Eye (tissue), 1 donor: Measurements from ENCODE around the gene CCR2.
A peak's percentile ranks its signal among the peaks of the same experiment; 100 is the strongest.

Experiments used
- DNase-seq: peaks from one replicate; pipeline ENCODE4 v3.0.0-alpha.2; 2015

The CCR2 gene

DNA sequence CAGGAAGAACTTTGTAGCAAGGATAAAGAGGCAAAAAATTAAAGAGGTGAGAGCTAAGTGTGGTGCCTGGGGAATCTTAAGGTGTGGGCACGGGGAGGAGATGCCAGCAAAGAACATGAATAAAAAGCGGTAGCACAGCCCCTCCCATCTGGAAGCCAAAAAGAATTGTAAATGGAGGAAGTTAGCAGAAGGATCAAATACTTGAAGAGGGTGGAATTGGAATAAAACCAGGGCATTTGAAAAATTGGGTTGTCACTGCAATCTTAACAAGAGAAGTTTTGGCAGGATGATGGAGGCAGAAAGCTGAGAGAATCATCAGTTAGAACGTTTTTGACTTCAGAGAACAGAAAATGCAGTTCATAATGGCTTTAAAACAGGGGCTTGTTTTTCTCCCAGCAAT, 2.4 kb downstream of the CCR2 start:
- DNase-seq: no peak

DNA sequence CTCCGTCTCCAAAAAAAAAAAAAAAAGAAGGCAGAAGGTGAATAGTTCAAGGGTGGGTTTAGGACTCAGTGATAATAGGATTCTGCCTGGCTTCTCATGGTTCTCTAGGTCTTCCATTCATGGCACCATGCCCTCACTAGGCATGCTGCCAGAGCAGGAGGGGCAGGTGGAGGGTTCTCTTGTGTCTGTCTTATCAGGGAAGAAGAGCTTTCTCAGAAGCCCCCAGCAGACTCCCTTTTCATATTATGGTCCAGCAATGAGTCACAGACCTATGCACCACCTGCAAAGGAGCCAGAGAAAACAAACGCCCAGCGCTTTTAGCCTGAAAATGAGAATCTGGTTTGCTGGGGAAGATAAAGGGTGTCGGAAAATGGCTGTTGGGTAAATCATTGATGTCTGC, 3.0 kb downstream of the CCR2 start:
- DNase-seq: no peak

DNA sequence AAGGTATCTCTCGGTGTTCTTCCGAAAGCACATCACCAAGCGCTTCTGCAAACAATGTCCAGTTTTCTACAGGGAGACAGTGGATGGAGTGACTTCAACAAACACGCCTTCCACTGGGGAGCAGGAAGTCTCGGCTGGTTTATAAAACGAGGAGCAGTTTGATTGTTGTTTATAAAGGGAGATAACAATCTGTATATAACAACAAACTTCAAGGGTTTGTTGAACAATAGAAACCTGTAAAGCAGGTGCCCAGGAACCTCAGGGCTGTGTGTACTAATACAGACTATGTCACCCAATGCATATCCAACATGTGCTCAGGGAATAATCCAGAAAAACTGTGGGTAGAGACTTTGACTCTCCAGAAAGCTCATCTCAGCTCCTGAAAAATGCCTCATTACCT, 4.6 kb downstream of the CCR2 start:
- no peak for DNase-seq

DNA sequence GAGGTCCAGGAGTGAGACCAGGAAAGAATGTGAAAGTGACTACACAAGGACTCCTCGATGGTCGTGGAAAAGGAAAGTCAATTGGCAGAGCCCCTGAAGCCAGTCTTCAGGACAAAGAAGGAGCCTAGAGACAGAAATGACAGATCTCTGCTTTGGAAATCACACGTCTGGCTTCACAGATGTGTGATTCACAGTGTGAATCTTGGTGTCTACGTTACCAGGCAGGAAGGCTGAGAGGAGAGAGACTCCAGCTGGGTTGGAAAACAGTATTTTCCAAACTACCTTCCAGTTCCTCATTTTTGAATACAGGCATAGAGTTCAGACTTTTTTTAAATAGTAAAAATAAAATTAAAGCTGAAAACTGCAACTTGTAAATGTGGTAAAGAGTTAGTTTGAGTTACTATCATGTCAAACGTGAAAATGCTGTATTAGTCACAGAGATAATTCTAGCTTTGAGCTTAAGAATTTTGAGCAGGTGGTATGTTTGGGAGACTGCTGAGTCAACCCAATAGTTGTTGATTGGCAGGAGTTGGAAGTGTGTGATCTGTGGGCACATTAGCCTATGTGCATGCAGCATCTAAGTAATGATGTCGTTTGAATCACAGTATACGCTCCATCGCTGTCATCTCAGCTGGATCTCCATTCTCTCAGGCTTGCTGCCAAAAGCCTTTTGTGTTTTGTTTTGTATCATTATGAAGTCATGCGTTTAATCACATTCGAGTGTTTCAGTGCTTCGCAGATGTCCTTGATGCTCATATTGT, 6.0 kb downstream of the CCR2 start:
- peak; percentile 95 for DNase-seq

DNA sequence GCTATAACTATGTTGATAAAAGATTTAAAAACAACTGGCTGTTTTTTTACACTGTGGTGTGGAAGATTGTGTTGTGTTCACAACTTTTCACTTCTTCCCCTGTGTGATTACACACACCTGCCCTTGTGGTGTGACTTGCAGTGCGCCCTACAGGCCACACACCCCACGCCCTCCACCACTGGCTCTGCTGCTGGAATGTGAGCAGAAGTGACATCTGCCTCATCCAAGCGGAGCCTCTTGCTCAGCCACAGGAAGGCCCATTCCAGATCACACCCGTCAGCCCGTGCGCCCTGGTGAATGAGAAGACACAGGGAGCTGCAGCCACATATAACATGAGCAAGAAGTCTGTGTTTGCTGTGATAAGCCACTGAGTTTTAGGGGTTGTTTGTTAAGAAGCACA, 7.0 kb downstream of the CCR2 start:
- DNase-seq: peak; percentile 56

DNA sequence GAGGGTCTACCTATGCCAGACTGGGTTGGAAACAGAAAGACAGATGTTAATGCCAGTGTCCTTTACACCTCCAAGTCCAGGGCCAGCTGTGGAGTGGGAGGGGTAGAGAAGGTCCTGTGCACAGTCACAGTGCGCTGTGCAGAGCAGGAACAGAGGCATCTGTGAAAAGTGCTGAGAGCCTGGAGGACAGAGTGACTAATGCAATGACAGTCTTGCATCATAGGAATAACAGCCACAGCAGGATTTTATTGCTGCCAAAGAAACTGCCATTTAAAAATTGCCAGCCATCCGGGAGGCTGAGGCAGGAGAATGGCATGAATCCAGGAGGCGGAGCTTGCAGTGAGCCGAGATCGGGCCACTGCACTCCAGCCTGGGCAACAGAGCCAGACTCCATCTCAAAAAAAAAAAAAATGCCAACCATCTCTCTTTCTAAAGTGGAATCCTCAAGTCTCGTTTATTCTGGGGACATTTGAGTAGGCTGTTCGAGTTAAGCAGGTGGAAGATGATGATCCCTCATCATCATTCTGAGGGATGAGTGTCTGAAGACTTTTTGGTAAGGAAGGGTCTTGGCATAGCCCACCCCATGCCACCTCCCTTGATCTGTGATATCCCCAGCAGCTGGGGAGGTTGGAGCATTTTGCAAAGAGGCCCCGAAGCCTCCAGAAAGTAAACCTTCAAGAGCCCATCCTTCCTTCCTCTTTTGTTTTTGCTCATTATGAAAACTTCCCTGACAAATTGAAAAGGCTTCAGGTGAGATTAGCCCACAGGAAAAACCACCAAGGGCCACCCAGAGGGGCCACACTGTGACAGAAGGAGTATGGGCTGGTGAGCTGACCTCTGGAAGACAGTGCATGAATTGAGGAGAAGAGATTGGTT, 7.7 kb downstream of the CCR2 start:
- DNase-seq: no peak

DNA sequence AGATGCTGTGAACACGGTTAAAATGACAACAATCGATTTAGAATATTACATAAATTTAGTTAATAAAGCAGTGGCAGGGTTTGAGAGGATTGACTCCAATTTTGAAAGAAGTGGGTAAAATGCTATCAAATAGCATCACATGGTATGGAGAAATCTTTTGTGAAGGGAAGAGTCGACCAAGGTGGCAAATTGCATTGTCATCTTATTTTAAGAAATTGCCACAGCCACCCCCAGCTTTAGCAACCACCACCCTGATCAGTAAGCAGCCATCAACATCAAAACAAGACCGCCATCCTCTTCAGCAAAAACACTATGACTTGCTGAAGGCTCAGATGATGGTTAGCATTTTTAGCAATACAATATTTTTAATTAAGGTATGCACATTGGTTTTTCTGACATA, 11.1 kb downstream of the CCR2 start:
- no peak for DNase-seq

DNA sequence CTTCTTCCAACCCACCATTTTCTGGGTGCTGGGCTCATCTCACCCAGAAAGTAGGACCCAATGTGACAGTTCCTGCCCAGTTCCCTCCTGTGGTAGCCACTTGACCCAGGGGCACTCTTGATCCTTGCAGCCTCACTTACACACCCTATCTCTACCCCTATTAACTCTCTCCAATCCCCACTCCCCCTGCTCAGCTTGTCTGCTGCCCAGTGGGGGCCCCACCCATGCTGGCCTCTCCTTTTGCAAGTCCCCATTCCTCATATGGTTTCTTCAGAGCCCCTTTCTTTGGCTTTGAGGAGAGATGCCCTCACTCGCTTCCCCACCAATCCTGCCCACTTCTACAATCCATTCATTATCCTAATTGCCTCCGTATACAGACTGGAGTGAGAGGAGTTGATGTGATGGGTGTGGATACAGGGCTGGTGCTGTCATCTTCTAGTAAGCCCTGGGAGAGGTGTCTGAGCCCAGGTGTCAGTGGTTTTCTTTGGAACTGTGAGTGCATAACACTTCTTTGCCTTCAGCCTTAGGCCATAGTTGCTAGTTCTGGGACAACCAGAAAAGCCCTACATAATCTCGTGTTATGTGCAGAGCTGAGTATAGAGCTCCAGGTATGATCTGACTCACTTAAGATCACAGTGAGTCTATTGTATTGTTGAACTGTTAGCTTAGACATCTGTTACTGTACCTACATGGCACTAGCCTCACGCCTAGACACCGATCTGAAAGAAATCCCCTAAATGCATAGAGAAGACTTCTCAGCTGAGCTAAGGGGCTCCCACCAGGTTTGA, 12.0 kb downstream of the CCR2 start:
- no peak for DNase-seq

DNA sequence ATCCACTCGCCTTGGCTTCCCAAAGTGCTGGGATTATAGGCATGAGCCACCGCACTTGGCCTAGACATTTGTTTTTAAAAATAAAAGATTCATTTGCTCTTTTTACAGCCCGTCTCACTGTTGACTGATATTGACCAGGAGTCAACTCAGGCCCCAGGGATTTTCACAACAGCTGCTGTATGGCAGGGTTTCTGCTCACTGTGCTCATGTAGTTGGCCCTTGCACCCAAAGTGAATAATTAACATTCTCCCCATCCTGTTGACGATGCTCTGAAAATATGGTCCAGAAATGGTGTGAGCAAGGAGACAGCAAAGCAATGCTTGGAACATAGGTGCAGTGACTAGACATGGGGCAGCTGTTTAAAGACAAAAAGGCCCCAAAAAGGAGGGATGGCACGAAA, 13.9 kb downstream of the CCR2 start:
- no peak for DNase-seq

DNA sequence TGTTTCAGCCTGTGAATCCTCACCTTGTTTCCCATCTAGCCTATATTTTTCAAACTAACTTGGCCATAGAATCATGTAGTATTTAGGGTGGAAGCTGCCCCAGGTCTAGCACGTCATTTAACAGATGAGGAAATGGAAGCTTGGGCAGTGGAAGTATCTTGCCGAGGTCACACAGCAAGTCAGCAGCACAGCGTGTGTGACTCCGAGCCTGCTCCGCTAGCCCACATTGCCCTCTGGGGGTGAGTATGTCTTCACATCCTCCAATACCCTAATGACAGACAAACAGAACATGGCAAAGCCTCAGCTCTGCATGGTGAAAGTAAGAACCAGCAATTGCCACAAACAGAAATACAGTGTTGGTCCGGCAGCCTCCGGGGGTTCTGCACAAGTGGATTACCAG, 14.7 kb downstream of the CCR2 start:
- no peak for DNase-seq

DNA sequence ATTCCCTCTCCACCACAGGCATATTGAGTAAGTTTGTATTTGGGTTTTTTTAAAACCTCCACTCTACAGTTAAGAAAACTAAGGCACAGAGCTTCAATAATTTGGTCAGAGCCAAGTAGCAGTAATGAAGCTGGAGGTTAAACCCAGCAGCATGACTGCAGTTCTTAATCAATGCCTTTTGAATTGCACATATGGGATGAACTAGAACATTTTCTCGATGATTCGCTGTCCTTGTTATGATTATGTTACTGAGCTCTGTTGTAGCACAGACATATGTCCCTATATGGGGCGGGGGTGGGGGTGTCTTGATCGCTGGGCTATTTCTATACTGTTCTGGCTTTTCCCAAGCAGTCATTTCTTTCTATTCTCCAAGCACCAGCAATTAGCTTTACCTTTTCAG, 15.2 kb downstream of the CCR2 start:
- DNase-seq: no peak

DNA sequence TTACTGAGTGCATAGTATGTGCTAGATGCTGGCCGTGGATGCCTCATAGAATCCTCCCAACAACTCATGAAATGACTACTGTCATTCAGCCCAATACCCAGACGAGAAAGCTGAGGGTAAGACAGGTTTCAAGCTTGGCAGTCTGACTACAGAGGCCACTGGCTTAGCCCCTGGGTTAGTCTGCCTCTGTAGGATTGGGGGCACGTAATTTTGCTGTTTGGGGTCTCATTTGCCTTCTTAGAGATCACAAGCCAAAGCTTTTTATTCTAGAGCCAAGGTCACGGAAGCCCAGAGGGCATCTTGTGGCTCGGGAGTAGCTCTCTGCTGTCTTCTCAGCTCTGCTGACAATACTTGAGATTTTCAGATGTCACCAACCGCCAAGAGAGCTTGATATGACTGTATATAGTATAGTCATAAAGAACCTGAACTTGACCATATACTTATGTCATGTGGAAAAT, 15.8 kb downstream of the CCR2 start:
- DNase-seq: no peak

DNA sequence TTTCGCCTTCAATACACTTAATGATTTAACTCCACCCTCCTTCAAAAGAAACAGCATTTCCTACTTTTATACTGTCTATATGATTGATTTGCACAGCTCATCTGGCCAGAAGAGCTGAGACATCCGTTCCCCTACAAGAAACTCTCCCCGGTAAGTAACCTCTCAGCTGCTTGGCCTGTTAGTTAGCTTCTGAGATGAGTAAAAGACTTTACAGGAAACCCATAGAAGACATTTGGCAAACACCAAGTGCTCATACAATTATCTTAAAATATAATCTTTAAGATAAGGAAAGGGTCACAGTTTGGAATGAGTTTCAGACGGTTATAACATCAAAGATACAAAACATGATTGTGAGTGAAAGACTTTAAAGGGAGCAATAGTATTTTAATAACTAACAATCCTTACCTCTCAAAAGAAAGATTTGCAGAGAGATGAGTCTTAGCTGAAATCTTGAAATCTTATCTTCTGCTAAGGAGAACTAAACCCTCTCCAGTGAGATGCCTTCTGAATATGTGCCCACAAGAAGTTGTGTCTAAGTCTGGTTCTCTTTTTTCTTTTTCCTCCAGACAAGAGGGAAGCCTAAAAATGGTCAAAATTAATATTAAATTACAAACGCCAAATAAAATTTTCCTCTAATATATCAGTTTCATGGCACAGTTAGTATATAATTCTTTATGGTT, 17.1 kb downstream of the CCR2 start, which contains the start of gene CCR5:
CCR5 (plus strand) TSS at position 108 of the 680 bp plus-strand sequence. CDS start 1,957 bp downstream, outside the sequence.
- DNase-seq: no peak

DNA sequence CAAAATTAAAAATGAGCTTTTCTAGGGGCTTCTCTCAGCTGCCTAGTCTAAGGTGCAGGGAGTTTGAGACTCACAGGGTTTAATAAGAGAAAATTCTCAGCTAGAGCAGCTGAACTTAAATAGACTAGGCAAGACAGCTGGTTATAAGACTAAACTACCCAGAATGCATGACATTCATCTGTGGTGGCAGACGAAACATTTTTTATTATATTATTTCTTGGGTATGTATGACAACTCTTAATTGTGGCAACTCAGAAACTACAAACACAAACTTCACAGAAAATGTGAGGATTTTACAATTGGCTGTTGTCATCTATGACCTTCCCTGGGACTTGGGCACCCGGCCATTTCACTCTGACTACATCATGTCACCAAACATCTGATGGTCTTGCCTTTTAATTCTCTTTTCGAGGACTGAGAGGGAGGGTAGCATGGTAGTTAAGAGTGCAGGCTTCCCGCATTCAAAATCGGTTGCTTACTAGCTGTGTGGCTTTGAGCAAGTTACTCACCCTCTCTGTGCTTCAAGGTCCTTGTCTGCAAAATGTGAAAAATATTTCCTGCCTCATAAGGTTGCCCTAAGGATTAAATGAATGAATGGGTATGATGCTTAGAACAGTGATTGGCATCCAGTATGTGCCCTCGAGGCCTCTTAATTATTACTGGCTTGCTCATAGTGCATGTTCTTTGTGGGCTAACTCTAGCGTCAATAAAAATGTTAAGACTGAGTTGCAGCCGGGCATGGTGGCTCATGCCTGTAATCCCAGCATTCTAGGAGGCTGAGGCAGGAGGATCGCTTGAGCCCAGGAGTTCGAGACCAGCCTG, 17.8 kb downstream of the CCR2 start:
- DNase-seq: no peak

DNA sequence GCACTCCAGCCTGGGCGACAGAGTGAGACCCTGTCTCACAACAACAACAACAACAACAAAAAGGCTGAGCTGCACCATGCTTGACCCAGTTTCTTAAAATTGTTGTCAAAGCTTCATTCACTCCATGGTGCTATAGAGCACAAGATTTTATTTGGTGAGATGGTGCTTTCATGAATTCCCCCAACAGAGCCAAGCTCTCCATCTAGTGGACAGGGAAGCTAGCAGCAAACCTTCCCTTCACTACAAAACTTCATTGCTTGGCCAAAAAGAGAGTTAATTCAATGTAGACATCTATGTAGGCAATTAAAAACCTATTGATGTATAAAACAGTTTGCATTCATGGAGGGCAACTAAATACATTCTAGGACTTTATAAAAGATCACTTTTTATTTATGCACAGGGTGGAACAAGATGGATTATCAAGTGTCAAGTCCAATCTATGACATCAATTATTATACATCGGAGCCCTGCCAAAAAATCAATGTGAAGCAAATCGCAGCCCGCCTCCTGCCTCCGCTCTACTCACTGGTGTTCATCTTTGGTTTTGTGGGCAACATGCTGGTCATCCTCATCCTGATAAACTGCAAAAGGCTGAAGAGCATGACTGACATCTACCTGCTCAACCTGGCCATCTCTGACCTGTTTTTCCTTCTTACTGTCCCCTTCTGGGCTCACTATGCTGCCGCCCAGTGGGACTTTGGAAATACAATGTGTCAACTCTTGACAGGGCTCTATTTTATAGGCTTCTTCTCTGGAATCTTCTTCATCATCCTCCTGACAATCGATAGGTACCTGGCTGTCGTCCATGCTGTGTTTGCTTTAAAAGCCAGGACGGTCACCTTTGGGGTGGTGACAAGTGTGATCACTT, 18.8 kb downstream of the CCR2 start:
- DNase-seq: peak; percentile 48

DNA sequence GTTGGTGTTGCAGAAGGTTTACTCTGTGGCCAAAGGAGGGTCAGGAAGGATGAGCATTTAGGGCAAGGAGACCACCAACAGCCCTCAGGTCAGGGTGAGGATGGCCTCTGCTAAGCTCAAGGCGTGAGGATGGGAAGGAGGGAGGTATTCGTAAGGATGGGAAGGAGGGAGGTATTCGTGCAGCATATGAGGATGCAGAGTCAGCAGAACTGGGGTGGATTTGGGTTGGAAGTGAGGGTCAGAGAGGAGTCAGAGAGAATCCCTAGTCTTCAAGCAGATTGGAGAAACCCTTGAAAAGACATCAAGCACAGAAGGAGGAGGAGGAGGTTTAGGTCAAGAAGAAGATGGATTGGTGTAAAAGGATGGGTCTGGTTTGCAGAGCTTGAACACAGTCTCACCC, 20.8 kb downstream of the CCR2 start:
- no peak for DNase-seq

DNA sequence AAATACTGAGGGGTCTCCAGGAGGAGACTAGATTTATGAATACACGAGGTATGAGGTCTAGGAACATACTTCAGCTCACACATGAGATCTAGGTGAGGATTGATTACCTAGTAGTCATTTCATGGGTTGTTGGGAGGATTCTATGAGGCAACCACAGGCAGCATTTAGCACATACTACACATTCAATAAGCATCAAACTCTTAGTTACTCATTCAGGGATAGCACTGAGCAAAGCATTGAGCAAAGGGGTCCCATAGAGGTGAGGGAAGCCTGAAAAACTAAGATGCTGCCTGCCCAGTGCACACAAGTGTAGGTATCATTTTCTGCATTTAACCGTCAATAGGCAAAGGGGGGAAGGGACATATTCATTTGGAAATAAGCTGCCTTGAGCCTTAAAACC, 21.3 kb downstream of the CCR2 start:
- no peak for DNase-seq

DNA sequence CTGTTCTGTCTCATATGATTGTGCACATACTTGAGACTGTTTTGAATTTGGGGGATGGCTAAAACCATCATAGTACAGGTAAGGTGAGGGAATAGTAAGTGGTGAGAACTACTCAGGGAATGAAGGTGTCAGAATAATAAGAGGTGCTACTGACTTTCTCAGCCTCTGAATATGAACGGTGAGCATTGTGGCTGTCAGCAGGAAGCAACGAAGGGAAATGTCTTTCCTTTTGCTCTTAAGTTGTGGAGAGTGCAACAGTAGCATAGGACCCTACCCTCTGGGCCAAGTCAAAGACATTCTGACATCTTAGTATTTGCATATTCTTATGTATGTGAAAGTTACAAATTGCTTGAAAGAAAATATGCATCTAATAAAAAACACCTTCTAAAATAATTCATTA, 21.9 kb downstream of the CCR2 start:
- no peak for DNase-seq

DNA sequence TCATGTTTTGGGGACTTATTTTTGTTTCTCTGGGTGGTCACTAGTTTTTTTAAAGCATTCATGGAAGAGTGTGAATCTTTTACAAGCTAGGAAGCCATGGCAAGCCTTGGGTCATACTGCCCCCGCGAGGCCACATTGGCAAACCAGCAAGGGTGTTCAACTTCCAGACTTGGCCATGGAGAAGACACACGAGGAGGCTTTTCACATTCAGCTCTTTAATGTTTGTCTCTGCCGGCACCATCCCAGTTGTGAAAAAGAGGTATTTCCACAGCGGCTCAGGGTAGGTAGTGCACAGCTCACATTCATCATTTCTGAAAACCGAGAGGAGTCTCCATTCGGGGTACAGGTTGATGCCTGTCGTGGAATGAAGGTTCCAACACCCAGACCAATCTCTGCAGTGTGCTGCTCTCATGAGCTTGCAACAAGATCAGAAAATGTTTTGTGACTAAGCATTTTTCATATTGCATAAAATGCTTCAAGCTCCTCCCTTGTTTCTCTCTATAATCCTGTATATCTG, 24.6 kb downstream of the CCR2 start:
- DNase-seq: peak; percentile 85

DNA sequence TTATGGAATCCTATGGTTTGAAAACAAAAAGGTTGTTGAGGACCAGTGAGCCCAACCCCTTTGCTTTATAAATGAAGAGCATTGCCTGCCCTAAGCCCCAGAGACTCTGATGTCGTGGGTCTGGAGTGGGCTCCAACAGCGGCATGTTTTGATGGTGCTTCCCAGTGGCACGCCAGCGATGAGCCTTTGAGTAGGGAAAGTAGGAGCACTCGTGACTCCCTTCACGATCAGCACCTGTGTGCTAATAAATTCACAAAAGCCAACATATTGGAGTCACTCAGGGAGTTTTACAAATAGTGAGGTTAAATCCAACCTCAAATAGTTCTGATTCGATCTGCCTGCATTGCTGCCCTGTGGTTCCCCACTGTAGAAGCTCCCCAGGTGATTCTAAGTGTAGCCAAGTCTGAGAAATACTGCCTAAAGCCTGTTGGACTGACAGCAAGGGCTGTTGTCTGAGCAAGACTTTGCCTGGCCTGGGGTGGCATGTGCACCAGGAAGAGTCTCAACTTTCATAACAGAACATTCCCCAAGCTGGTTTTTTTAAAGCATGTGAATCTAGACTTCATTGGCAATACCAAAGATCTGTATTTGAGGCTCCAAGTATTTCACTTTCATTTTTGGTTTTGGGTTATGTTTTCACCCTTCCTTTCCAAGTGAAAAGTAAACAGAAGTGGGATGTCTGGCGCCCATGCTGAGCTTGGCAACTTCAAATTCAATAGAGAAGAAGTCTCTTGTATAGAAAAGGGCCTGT, 26.7 kb downstream of the CCR2 start:
- DNase-seq: peak; percentile 13
